ENCODE data around the gene OR11A1. TPM values are rescaled to one million over a fixed set of nuclear protein-coding genes. Genes with fewer than 3 reads are reported as not detected.

OR11A1 gene
- total RNA-seq, result not detected

- no peak within 1 kb of the TSS for H3K27ac ChIP-seq
- intact Hi-C loops (cut with DNase I), result no loop called here
- TF ChIP-seq CTCF (IDR thresholded peaks at IDR 0.05) (no peak), POLR2A (IDR thresholded peaks at IDR 0.05) (no peak)
- H3K27me3 ChIP-seq, result no peaks in the 10 kb centered on the region
- 69 to 74% methylated on average over 2 of the region's 2 CpGs for WGBS, 2 donors
- no peak within 1 kb of the TSS for H3K4me3 ChIP-seq (replicated peaks in 1 of 3)
- DNase-seq, result no peak
- no peaks in the 10 kb centered on the region for H3K4me1 ChIP-seq
- no peaks in the 10 kb centered on the region for H3K9me3 ChIP-seq
- no peaks in the 10 kb centered on the region for H3K36me3 ChIP-seq
Observed at GRCh38 chr6:29456971-29457370, at the start of gene OR11A1, which contains the start of gene OR2H1. Gene OR11A1, minus strand, starts transcription at chr6:29457071. Its CDS starts 29,430 bp downstream, at chr6:29427641. Gene OR2H1, plus strand, starts transcription at chr6:29457155. Its CDS starts 4,615 bp downstream, at chr6:29461770.

- Histone ChIP-seq H3K4me1 (no peaks in the 10 kb centered on the region), H3K4me3 (replicated peaks in 1 of 3) (no peak overlapping the region), H3K36me3 (no peaks in the 10 kb centered on the region), H3K27ac (no peak overlapping the region), H3K9me3 (no peaks in the 10 kb centered on the region), H3K27me3 (no peaks in the 10 kb centered on the region)
- 83% methylated on average over 10 to 11 of the region's 11 CpGs for WGBS, 2 donors
- no peak for TF ChIP-seq CTCF (IDR thresholded peaks at IDR 0.05)
- no peak for TF ChIP-seq POLR2A (IDR thresholded peaks at IDR 0.05)
- no peak for DNase-seq
- intact Hi-C loops (cut with DNase I), result no loop called here
Observed at GRCh38 chr6:29506446-29507067, 49.7 kb upstream of the OR11A1 start.

- no peak overlapping the region for H3K4me3 ChIP-seq (replicated peaks in 1 of 3)
- intact Hi-C loops (cut with DNase I), result no loop called here
- H3K27ac ChIP-seq, result no peak overlapping the region
- H3K27me3 ChIP-seq, result no peaks in the 10 kb centered on the region
- H3K4me1 ChIP-seq, result no peaks in the 10 kb centered on the region
- H3K9me3 ChIP-seq, result no peaks in the 10 kb centered on the region
- no peak for DNase-seq
- TF ChIP-seq POLR2A (IDR thresholded peaks at IDR 0.05) (no peak), CTCF (IDR thresholded peaks at IDR 0.05) (no peak)
- WGBS, 2 donors, result 95 to 100% methylated on average over 3 of the region's 3 CpGs
- no peaks in the 10 kb centered on the region for H3K36me3 ChIP-seq
Observed at GRCh38 chr6:29505808-29506207, 48.9 kb upstream of the OR11A1 start.

- Histone ChIP-seq H3K4me3 (replicated peaks in 1 of 3) (no peak overlapping the region), H3K27ac (no peak overlapping the region), H3K27me3 (no peaks in the 10 kb centered on the region), H3K4me1 (no peaks in the 10 kb centered on the region), H3K36me3 (no peaks in the 10 kb centered on the region), H3K9me3 (no peaks in the 10 kb centered on the region)
- TF ChIP-seq CTCF (IDR thresholded peaks at IDR 0.05) (no peak), POLR2A (IDR thresholded peaks at IDR 0.05) (no peak)
- intact Hi-C loops (cut with DNase I), result no loop called here
- DNase-seq, result no peak
- 70 to 78% methylated on average over 2 of the region's 2 CpGs for WGBS, 2 donors
Observed at GRCh38 chr6:29504961-29505360, 48.1 kb upstream of the OR11A1 start.

- Histone ChIP-seq H3K4me3 (replicated peaks in 1 of 3) (no peak overlapping the region), H3K36me3 (no peaks in the 10 kb centered on the region), H3K27ac (no peak overlapping the region), H3K9me3 (no peaks in the 10 kb centered on the region), H3K27me3 (no peaks in the 10 kb centered on the region), H3K4me1 (no peaks in the 10 kb centered on the region)
- intact Hi-C loops (cut with DNase I), result no loop called here
- 81 to 86% methylated on average over 5 of the region's 5 CpGs for WGBS, 2 donors
- DNase-seq, result no peak
- TF ChIP-seq CTCF (IDR thresholded peaks at IDR 0.05) (no peak), POLR2A (IDR thresholded peaks at IDR 0.05) (no peak)
Observed at GRCh38 chr6:29502597-29502996, 45.7 kb upstream of the OR11A1 start.

All from thyroid gland (tissue), 4 donors.